HG03175 (cell line): ENCODE results near the gene MCF2L2.
"Not testable (repeated sequence)": the region's sequence is repeated elsewhere in the genome, so short reads cannot be mapped to it uniquely, and the experiment has no call there.

Experiments
- ATAC-seq: cut with Tn5 transposase; IDR thresholded peaks from one replicate; pipeline ENCODE4 v1.9.1; 2021; ENCODE audit warnings: mild to moderate bottlenecking, moderate library complexity; ENCODE audit not compliant: unreplicated experiment

Gene MCF2L2

GRCh38 chr3:183372911-183373310 is 55.5 kb downstream of the MCF2L2 start:
- no peak for ATAC-seq

- not testable (repeated sequence) for ATAC-seq
Measured at GRCh38 chr3:183371600-183371968, 56.8 kb downstream of the MCF2L2 start.

- no peak for ATAC-seq
Measured at GRCh38 chr3:183370391-183370790, 58.0 kb downstream of the MCF2L2 start.

- no peak for ATAC-seq
Measured at GRCh38 chr3:183369627-183370026, 58.8 kb downstream of the MCF2L2 start.

GRCh38 chr3:183369117-183369516 is 59.3 kb downstream of the MCF2L2 start:
- ATAC-seq, result no peak

- no peak for ATAC-seq
Measured at GRCh38 chr3:183360971-183361624, 67.3 kb downstream of the MCF2L2 start.

- ATAC-seq, result no peak
Measured at GRCh38 chr3:183359036-183359435, 69.4 kb downstream of the MCF2L2 start.

GRCh38 chr3:183357564-183358079 is 70.8 kb downstream of the MCF2L2 start:
- no peak for ATAC-seq

GRCh38 chr3:183356920-183357319 is 71.5 kb downstream of the MCF2L2 start:
- no peak for ATAC-seq

GRCh38 chr3:183354874-183355273 is 73.5 kb downstream of the MCF2L2 start:
- no peak for ATAC-seq

GRCh38 chr3:183354325-183354831 is 74.0 kb downstream of the MCF2L2 start:
- ATAC-seq, result no peak

- no peak for ATAC-seq
Measured at GRCh38 chr3:183353421-183353820, 75.0 kb downstream of the MCF2L2 start.

GRCh38 chr3:183350164-183350563 is 78.3 kb downstream of the MCF2L2 start:
- no peak for ATAC-seq

GRCh38 chr3:183349421-183350157 is 78.8 kb downstream of the MCF2L2 start:
- ATAC-seq, result no peak

GRCh38 chr3:183342824-183343223 is 85.6 kb downstream of the MCF2L2 start:
- no peak for ATAC-seq

- ATAC-seq, result no peak
Measured at GRCh38 chr3:183341545-183342288, 86.7 kb downstream of the MCF2L2 start.

GRCh38 chr3:183340222-183340621 is 88.2 kb downstream of the MCF2L2 start:
- no peak for ATAC-seq

GRCh38 chr3:183339461-183340086 is 88.8 kb downstream of the MCF2L2 start:
- ATAC-seq, result no peak

GRCh38 chr3:183338520-183338919 is 89.9 kb downstream of the MCF2L2 start:
- no peak for ATAC-seq

GRCh38 chr3:183332487-183332886 is 95.9 kb downstream of the MCF2L2 start:
- ATAC-seq, result no peak

- no peak for ATAC-seq
Measured at GRCh38 chr3:183331498-183331897, 96.9 kb downstream of the MCF2L2 start.
